ENCODE data around the gene GUCD1.

The GUCD1 gene

DNA sequence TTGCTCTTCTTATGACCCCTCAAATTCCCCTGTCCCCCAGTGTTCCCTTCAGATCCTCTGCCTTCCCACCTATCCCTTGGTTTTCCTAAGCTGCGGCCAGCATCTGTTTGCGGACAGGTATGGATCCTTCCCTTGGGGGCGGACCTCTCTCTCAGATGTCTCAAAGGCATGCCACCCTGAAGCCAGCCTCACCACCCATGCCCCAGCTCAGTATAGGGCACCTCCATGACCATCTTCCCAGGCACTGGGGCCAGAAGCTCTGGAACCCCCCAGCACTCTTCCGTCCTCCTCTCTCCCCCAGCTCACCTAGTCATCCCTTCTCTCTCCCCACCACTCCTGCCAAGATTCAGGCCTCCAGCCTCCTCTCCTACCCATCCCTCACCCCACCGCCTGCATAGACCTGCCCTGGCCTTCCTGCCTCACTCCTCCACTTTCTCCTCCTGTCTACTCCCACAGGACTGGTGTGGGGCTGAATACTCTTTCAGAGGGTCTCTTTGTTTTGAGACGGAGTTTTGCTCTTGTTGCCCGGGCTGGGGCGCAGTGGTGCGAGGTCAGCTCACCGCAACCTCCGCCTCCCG is 35.7 kb upstream of the GUCD1 start:
- DNase-seq (ENCODE audit: low spot score) (no peak), FAIRE-seq (no peak)

DNA sequence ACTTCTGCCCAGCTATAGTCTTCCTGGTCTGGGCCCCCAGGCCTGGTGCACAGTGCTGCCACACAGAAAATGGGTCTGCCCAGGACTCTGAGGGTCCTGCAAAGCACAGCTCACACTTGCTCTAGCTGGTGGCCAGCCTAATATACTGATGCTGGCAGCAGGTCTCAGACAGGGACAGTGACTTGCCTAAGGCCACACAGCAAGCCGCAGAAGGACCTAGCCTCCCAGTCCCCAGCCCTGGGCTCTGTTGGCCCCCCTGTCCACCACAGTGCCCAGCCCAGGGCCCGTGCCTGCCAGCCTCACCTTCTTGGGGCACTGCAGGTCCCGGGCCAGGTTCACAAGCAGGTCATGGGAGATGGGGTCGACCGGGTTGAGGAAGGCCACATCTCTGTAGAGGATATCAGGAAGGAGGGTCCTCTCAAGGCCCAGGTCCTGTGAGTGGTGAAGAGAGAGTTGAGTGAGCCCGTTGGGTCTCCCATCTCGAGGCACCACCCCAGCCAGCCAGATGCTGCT is 34.6 kb upstream of the GUCD1 start:
- FAIRE-seq, result no peak
- no peak for DNase-seq (ENCODE audit: low spot score)

DNA sequence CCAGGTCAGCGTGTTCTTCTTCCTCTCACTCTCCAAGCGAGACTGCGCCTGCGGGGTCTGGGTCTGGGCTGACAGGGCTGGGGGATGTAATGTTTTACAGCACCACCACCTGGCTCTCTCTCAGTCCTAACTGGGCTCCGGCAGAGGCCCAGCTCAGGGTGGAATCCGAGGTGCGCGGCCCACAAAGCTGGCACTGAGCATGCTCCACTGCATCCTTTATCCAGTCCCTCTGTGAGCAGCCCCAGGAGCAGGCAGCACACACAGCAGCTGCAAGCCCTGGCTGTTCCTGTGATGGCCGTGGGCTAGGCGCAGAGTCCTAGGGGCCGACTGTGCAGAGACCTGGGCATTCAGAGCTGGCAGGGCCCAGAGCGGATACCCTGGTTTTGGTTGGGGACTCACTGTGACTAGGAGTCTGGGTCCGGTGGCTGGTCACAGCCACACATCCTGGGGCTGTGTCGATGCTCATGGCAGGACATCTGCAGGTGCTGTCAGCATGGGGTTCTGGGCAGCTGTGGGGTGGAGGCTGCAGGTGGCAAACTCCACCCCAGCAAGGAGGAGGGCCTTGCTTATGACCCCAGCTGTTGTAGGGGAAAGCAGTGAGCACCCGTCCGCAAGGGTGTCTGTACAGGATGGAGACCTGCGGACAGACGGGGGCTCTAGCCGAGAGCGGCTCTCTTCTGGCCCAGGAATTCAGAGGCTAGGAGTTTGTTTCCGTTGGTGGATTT is 34.0 kb upstream of the GUCD1 start:
- FAIRE-seq (no peak), DNase-seq (ENCODE audit: low spot score) (no peak)

DNA sequence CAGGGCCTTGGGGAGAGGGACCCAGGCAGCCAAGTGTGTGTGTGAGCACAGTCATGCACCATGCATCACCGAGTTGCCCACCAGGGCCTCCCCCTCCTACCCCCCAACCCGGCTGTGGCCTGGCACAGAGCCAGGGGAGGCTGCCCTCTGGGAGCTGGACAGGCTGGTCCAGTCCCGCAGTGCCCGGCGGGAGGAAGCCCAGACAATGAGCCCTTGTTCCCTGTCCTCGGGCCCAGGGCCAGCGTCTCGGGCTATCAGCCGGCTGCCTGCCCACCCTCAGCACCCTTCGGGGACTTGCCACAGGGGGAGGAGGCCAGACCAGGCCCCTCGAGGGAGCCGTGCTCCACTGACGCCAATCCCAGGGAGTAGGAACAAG is 33.4 kb upstream of the GUCD1 start:
- no peak for FAIRE-seq
- no peak for DNase-seq (ENCODE audit: low spot score)

DNA sequence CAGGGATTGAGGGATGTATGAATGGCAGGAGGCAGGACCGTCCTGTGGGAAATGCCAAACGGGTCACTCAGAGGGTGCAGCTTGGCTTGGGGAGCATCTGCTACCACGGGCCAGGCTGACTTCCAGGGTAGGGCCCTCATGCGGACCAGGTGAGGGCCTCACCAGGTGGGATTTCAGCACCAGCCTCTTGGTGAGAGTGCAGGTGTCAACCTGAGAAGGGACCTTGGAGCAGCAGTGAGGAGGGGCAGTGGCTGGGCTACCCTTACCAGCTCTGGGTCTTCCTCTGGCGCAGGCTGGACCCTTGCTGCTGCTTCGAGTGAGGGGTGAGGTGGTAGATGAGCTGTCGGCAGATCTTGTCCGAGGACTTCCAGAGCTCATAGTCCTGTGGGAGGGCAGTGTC is 33.0 kb upstream of the GUCD1 start:
- DNase-seq (ENCODE audit: low spot score) (no peak), FAIRE-seq (no peak)

DNA sequence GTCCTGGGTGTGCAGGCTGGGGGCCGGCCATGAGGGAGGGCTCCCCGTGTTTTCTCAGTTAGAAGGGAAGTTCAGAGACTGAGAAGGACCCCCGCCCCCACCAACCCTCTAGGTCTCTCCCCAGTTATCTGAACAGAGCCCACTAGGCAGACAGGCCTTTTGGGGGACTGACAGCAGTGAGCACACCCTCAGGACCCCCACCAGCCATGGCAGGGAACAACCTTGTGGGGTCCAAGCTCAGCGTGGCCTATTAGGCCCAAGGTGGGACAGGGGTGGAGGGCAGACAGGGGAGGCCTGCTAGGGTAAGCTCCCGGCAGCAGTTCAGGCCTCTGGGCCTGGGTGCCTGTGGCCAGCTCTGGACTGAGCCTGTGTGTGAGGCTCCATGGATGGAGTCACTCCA is 32.3 kb upstream of the GUCD1 start:
- no peak for DNase-seq (ENCODE audit: low spot score)
- FAIRE-seq, result no peak

DNA sequence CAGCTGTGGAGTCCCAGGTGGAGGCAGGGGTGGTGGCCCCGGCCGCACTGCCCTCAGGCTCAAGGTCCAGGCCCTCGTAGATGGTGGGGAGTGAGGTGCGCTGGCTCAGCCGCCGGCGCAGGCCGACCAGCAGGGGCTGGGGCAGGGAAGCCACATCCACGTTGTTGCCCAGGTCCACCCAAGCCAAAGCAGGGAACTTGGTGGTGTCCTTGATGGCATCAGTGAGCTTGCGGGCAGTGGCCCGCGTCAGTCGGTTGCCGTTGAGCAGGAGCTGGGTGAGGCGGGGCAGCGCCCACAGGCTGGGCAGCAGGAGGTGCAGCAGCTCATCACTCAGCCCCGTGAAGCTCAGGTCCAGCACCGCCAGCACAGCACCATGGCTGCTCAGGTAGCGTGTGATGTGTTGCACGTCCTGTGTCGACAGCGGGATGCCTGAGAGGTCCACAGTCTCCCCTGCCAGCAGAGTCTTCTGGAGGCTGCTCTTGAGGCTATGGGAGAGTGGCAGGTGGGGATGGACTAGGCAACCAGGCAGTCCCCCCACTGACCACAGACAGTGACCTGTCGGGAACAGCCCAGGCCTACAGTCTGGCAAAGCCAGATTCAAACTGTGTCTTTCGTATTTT is 31.1 kb upstream of the GUCD1 start:
- no peak for FAIRE-seq
- no peak for DNase-seq (ENCODE audit: low spot score)

DNA sequence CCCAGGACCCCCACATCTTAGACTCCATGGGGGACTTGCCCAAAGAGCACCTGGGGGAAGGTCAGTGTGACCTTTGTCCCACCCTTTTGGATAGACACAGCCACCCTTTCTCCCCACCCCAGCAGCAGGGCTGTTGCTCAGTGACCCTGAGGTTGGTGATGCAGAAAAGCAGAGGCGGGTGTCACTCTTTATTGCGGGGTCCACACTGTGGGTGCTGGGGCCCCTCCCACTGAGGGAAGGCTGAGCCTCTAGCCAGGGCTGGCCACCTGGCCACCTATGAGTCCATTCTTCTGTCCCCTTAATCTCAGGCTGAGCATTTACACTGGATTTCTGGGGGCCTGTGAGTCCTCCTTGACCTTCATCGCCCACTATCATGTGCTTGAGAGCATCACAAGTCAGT is 30.5 kb upstream of the GUCD1 start:
- DNase-seq (ENCODE audit: low spot score) (no peak), FAIRE-seq (no peak)

DNA sequence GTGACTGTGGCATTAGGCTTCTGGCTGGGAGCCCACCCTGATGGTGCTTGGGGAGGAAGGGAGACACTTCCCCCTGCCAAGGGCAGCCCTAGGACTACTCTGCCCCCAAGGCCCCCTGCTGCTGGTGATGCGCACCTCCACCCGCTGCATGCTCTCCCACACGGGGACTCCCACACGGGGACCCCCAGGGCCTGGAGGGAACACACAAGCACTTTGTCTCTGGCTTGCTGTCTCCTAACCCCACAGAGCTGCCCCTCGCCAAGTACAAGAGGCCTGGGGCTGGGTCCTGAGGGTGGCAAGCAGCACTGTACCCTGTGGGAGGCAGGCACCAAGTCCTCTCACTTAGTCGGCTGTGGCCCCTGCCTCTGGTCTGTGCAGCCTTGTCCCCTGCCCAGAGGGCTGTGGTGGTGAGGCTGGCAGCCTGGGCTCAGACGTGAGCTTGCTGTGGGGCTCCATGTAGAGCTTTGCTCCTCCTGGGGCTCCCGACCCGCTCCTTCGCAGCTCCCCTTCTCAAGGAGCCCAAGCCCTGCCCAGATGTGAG is 30.0 kb upstream of the GUCD1 start:
- FAIRE-seq (no peak), DNase-seq (ENCODE audit: low spot score) (no peak)

DNA sequence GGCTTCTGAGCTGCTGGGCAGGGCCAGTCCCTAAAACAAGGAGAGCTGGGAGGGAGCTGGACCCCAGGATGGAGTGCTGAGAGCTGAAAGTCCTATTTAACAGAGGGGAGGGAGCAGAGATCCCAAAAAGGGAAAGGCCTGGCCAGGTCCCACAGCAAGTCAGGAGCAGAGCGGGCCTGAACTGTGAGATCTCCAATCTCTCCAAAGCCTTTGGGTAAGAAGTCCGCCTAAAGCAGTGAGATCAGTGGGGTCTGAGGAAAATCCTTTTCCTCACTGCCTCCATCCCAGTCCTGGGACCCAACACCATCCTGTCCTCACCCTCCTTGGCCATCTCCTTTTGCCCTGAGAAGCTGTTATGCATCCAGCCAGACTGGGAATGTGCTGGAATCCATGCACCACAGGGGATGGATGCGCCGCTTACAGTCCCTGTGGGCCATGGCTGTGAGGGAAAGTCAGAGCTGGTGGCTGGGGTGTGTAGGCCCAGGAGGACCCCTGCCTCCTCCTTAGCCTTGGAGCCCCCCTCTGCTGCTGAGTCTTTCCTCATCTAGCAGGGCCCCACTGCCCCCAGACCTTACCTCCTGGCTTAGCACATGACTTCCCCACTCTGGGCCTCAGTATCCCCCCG is 29.3 kb upstream of the GUCD1 start:
- DNase-seq (ENCODE audit: low spot score) (no peak), FAIRE-seq (no peak)

DNA sequence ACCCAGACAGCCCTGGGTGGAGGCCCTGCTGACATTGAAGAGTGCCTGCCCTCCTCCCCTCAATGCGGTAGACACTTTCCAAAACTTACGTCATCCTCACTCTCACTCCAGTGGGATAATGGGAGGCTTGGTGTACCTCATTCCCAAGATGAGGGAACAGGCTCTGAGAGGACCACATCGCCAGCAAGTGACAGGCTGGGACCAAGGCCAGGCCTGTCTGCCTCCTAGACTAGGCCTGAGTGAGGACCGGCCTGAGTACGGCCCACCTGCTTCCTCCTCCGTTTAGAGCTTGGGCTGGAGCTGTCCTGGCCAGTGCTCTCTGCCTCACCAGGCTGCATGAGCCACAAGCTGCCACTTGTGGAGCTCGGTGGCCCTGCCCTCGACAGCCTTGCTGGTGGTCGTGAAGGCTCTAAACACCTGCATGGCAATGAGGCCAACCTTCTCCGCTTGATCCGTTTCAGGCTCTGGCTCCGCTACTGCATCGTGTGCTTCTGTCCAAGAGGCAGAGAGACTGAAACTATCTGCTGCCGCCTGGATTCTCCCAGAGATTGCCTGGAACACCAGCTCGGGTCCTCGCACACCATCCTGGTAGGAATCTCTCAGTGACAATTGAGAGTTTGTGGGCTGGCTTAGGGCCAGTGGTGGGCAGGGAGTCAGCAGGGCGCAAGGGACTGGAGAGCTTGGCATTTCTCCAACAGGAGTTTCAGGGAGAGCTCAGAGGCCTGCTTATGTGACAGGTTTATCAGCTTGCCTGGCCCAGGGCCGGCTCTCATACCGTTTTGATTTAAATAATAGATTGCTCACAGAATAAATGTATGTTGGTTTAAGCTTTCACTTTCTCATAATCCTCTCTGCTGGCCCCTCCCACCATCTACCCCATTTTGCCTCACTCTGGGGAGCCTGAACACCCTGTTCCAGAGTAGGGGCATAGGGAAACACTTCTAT is 28.6 kb upstream of the GUCD1 start:
- DNase-seq (ENCODE audit: low spot score) (peak; percentile 76), FAIRE-seq (peak; percentile 86)

DNA sequence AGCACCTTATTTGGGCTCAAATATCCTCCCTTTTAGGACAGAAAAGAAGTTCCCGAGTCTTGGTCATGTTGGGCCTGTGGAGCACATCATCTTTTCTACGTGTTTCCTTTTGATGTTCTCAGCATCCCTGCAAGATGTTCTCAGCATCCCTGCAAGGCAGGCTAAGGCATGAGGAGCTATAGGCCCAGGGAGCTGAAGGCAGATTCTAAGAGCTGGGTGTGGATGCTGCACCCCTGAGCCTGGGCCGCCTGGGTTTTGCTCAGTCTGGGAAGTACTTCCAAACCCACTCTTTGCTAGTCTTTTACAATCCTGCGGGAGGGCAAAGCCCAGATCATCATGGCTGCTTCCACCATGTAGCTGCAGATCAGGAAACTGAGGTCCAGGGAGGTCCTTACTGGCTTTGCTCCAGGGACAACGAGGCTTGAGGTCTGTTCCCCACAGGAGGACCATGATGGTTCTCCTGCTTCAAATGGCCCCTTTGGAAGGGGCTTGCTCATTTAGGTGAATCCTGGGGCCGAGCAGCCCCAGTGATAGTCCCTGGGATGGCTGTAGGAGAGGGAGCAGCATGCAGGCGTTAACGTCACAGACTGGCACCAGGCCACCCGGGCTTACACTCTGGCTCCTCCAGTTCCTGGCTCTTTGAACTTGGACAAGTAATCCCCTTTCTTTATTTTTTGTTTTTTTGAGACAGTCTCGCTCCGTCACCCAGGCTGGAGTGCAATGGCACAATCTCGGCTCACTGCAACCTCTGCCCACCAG is 27.3 kb upstream of the GUCD1 start:
- no peak for FAIRE-seq
- no peak for DNase-seq (ENCODE audit: low spot score)

DNA sequence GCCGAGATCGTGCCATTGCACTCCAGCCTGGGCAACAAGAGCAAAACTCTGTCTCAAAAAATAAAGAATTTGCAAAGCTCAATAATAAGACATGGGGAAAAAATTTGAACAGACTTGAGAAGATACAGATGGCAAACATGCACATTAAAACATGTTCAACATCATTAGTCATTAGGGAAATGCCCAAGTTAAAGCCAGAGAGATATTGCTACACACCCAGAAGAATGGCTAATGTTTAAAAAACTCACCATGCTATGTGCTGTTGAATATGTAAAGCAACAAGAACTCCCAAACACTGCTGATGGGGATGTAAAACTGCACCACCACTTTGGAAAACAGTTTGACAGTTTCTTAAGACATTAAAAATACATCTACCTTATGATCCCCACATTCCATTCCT is 25.3 kb upstream of the GUCD1 start:
- DNase-seq (ENCODE audit: low spot score), result peak; percentile 9
- FAIRE-seq, result peak; percentile 42

DNA sequence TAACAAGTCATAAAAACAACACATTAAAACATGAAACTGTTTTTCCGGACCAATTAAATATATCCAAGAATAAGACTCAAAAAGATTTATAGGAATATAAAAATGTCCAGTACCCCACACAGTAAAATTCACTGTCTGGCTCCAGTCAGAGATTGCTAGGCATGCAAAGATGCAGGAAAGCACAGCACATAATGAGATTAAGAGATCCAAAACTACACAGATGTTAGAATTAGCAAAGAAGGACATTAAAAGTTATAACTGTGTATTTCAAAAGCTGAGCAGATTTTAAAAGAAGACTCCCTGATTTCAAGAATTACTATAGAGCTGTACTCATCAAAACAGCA is 24.3 kb upstream of the GUCD1 start:
- FAIRE-seq, result no peak
- no peak for DNase-seq (ENCODE audit: low spot score)

DNA sequence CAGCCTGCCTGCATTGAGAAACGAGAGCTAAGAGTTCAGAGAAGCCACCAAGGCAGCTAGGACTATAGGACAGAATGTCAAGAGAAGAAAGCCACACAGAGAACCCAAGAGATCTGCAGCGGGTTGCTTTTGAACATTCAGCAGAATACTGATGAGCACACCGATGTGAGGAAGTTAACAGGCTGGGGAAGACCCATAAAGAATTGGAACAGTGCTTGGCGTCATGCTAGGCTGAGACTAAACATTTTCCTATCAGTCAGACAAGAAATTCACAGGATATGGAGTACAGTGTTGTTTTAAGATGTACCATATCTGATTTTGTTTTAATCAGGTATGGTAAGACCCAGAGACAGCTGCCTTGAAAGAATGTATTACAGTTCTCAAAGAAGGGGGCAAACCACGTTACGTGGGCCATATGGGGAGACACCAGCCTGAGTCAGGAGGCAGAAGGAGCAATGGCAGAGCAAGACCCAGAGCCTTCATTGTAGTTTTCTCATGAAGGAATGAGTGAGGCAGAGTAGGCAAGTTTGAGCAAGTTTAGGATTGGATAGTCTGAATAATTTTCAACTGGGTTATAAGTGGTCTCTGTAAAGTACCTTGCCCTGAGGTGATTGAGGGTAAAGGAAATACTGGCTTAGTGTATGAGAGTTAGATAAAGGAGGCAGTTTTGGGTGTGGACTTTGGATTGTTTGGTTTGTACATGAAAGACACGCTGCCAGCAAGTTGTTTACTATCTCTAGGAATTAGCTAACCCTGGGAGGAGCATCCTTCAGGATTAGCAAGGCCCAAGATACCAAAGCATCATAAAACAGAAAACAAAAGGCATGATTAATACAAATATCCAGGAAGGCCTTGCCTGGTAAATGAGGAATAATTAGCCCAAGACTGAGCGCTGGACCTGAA is 23.7 kb upstream of the GUCD1 start:
- no peak for FAIRE-seq

DNA sequence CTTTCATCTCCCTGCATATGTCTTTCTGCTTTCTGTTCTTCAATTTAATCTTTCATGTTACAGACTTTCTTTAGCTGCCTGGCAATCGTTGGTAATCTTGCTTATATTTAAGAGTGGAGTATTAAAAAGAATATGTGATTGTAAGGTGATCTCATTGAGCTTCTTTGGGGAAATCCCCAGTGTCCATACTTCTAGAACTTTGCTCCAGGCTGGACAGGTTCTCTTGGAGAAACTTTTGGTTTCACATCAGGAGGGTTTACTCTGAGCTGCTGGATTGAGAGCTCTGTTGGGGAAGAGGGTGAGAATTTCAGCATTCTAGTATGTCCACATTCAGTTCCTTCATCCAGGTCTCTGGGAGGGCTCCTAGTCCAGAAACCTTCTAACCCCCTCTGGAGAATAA is 21.8 kb upstream of the GUCD1 start:
- no peak for FAIRE-seq

More for the DNA sequence above, 23.7 kb upstream of the GUCD1 start:
- no peak for DNase-seq (ENCODE audit: low spot score)

DNA sequence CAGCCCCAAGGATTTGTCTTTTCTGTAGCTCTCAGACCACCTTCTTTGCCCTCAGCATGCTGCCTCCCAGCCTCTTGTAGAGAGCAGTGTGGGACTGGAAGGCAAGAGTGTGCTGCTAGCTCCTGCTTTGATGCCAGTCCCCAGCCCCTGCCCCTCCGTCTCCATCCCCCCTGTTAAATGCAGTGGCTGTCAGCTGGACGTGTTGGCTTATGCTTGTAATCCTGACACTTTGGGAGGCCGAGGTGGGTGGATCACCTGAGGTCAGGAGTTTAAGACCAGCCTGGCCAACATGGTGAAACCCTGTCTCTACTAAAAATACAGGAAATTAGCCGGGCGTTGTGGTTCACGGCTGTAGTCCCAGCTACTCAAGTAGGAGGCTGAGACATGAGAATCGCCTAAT is 16.3 kb upstream of the GUCD1 start:
- DNase-seq (ENCODE audit: low spot score), result no peak
- no peak for FAIRE-seq

More for the DNA sequence above, 21.8 kb upstream of the GUCD1 start:
- DNase-seq (ENCODE audit: low spot score), result no peak

DNA sequence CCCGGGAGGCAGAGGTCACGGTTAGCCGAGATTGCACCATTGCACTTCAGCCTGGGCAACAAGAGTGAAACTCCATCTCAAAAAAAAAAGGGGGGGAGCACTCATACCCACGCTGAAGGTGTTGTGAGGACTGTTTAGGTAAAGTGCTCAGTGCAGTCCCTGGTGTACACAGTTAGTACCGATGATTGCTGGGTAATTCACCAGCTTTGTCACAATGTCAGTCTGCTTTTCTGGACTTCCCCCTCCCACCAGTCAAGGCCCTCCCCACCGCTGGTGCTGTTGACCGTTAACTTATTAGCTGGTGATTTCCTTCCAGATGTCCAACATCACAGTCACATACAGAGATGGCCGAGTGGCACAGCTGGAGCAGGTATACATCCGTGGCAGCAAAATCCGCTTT is 12.7 kb upstream of the GUCD1 start:
- FAIRE-seq, result no peak
- DNase-seq (ENCODE audit: low spot score), result no peak

DNA sequence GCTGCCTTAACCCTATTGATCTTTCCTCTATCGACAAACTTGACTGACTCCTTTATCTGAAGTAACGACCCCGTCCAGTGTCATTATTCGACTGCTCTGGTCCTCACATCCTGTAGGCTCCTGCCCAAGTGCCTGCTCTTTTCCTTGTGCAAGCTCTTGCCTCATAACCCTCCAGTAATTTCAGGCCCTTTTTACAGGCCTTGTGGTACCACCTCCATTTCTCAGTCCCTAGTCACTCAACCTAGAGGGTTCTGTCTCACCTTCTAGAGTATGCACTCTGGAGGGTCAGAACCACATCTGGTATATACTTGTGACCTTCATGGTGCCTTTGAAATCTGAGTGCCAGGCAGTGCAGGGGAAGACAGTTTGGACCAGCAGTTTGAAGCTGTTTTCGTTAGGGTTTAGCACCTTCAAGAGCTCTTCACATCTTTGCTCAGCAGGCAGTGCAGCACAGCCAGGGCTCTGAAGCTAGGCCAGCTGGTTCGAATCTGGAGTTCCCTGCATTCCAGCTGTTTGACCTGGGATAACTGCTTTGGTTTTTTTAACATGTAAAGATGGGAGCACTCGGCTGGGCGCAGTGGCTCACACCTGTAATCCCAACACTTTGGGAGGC is 12.1 kb upstream of the GUCD1 start:
- FAIRE-seq (no peak), DNase-seq (ENCODE audit: low spot score) (no peak)

Data from RCC 7860 (cell line).